ENCODE data around the gene NOS3. TPM values are rescaled to one million over a fixed set of nuclear protein-coding genes. Genes with fewer than 3 reads are reported as not detected.

NOS3 gene
- total RNA-seq, 1 donor from 2014 or later: 0.22 TPM

DNA sequence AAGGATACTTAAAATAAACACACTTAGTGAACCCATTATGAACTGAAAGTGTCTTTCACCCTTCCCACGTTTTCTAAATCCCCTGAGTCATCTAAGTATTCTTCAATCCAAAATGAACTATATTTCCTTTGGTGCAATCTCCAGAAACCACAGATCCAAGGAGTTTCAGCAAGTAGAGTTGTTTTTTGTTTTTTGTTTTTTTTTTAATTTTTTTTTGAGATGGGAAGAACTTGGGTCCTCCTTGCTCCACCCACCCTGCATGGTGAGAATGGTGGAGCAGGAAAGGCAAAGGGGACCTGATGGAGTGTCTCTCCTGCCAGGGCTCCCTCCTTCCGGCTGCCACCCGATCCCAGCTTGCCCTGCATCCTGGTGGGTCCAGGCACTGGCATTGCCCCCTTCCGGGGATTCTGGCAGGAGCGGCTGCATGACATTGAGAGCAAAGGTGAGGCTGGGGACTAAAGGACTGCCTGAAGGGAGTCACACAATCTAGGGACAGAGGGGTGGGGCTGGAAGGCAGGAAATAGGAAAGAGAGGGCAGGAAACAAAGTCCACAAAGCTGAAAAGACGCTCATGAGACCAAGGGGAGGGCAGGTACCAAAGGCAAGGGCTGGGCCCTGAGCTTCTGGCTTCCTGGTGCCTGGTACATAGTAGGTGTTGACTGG is 21.3 kb downstream of the NOS3 start:
- no peak overlapping the region for H3K4me3 Mint-ChIP-seq
- H3K4me1 Mint-ChIP-seq: peaks cover 41% of the 10 kb centered on the region
- ATAC-seq (ENCODE audit: low read depth) (no peak), DNase-seq (no peak)
- intact Hi-C loops (cut with micrococcal nuclease): loop anchor here (2.0 to 5.0 kb wide), 4 partner anchors 77 to 575 kb away; no protein-coding TSS in a partner anchor
- no peaks in the 10 kb centered on the region for H3K9me3 Mint-ChIP-seq
- H3K27me3 Mint-ChIP-seq: no peaks in the 10 kb centered on the region
- H3K27ac Mint-ChIP-seq: no peak overlapping the region
- ChIA-PET POLR2A (no interaction called here), CTCF (interaction anchor here (1.7 kb wide), 1 partner anchor 100 kb away, joined by 5 read pairs; no protein-coding TSS in a partner anchor)
- H3K36me3 Mint-ChIP-seq (ENCODE audit: low read depth): no peaks in the 10 kb centered on the region
- TF ChIP-seq, protein P1, sequence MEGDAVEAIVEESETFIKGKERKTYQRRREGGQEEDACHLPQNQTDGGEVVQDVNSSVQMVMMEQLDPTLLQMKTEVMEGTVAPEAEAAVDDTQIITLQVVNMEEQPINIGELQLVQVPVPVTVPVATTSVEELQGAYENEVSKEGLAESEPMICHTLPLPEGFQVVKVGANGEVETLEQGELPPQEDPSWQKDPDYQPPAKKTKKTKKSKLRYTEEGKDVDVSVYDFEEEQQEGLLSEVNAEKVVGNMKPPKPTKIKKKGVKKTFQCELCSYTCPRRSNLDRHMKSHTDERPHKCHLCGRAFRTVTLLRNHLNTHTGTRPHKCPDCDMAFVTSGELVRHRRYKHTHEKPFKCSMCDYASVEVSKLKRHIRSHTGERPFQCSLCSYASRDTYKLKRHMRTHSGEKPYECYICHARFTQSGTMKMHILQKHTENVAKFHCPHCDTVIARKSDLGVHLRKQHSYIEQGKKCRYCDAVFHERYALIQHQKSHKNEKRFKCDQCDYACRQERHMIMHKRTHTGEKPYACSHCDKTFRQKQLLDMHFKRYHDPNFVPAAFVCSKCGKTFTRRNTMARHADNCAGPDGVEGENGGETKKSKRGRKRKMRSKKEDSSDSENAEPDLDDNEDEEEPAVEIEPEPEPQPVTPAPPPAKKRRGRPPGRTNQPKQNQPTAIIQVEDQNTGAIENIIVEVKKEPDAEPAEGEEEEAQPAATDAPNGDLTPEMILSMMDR (IDR thresholded peaks at IDR 0.05): no peak

DNA sequence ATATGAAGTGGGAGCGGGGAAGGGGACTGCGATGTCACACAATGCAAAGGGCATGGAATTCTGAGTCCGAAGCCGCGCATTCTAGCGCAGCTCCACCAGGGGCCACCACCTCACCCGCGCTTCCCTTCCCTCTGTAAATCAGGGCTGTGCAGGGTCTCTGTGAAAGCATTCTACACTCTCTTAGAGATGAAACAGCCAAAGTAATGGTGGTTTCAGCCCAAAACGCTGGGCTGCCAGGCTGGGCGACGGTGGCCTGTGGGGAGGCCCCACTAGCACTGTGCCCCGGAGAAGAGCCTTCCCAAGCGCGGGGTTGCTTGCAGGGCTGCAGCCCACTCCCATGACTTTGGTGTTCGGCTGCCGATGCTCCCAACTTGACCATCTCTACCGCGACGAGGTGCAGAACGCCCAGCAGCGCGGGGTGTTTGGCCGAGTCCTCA is 22.1 kb downstream of the NOS3 start:
- H3K36me3 Mint-ChIP-seq (ENCODE audit: low read depth): no peaks in the 10 kb centered on the region
- no peaks in the 10 kb centered on the region for H3K27me3 Mint-ChIP-seq
- intact Hi-C loops (cut with micrococcal nuclease): loop anchor here (1.0 to 5.0 kb wide), 7 partner anchors 15 to 576 kb away; partner anchors contain the start of genes ABCB8 and SLC4A2
- POLR2A ChIA-PET: interaction anchor here (0.7 kb wide), 1 partner anchor 50 kb away, joined by 3 read pairs; no protein-coding TSS in a partner anchor
- peak overlapping the region; percentile 41 for H3K4me3 Mint-ChIP-seq
- no peak overlapping the region for H3K27ac Mint-ChIP-seq
- H3K4me1 Mint-ChIP-seq: peaks cover 45% of the 10 kb centered on the region
- no peaks in the 10 kb centered on the region for H3K9me3 Mint-ChIP-seq
- TF ChIP-seq, protein P1 (IDR thresholded peaks at IDR 0.05): no peak
- CTCF ChIA-PET: interaction anchor here (0.9 to 1.7 kb wide), 2 partner anchors 15 to 99 kb away, joined by 3 to 5 read pairs; partner anchors contain the start of gene ABCB8
- peak; percentile 18 for ATAC-seq (ENCODE audit: low read depth)
- DNase-seq: no peak

DNA sequence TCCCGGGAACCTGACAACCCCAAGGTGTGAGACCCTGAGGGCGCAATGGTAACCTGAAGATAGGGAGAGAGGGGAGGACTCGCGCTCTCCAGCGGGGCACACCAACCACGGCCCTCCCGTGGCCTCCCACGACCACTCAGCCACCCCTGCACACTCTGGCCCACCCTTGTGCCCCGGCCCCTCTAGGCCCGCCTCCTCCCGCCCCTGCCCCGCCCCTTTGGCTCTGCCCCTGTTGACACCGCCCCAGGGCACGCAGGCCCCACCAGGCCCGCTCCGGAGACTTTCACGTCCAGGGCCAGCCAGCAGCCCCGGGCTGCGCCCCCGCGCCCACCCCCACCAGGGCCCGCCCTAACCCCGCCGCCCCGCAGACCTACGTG is 22.5 kb downstream of the NOS3 start:
- intact Hi-C loops (cut with micrococcal nuclease): loop anchor here (1.0 to 5.0 kb wide), 7 partner anchors 15 to 576 kb away; partner anchors contain the start of genes ABCB8 and SLC4A2
- ChIA-PET CTCF (interaction anchor here (0.6 to 1.7 kb wide), 3 partner anchors 15 to 98 kb away, joined by 3 to 5 read pairs (median 3); partner anchors contain the start of gene ABCB8), POLR2A (interaction anchor here (0.6 to 1.7 kb wide), 4 partner anchors 15 to 96 kb away, joined by 3 to 11 read pairs (median 4); partner anchors contain the start of gene ABCB8)
- ATAC-seq (ENCODE audit: low read depth) (no peak), DNase-seq (no peak)
- H3K4me1 Mint-ChIP-seq: peaks cover 45% of the 10 kb centered on the region
- peak overlapping the region; percentile 89 for H3K4me3 Mint-ChIP-seq
- no peaks in the 10 kb centered on the region for H3K36me3 Mint-ChIP-seq (ENCODE audit: low read depth)
- TF ChIP-seq, protein P1 (IDR thresholded peaks at IDR 0.05): no peak
- no peaks in the 10 kb centered on the region for H3K9me3 Mint-ChIP-seq
- no peak overlapping the region for H3K27ac Mint-ChIP-seq
- peaks cover 2% of the 10 kb centered on the region for H3K27me3 Mint-ChIP-seq

DNA sequence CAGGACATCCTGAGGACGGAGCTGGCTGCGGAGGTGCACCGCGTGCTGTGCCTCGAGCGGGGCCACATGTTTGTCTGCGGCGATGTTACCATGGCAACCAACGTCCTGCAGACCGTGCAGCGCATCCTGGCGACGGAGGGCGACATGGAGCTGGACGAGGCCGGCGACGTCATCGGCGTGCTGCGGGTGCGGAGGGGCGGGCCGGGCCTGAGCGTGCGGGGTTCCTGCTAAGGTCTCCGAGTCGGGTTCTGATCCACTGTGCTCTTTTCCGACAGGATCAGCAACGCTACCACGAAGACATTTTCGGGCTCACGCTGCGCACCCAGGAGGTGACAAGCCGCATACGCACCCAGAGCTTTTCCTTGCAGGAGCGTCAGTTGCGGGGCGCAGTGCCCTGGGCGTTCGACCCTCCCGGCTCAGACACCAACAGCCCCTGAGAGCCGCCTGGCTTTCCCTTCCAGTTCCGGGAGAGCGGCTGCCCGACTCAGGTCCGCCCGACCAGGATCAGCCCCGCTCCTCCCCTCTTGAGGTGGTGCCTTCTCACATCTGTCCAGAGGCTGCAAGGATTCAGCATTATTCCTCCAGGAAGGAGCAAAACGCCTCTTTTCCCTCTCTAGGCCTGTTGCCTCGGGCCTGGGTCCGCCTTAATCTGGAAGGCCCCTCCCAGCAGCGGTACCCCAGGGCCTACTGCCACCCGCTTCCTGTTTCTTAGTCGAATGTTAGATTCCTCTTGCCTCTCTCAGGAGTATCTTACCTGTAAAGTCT is 23.1 kb downstream of the NOS3 start:
- DNase-seq (peak; percentile 71), ATAC-seq (ENCODE audit: low read depth) (peak; percentile 68)
- POLR2A ChIA-PET: interaction anchor here (0.6 to 1.7 kb wide), 3 partner anchors 14 to 95 kb away, joined by 3 to 11 read pairs (median 6); partner anchors contain the start of gene ABCB8
- Mint-ChIP-seq H3K4me1 (peaks cover 48% of the 10 kb centered on the region), H3K27me3 (peaks cover 3% of the 10 kb centered on the region), H3K4me3 (peak overlapping the region; percentile 89), H3K9me3 (no peaks in the 10 kb centered on the region), H3K36me3 (ENCODE audit: low read depth) (no peaks in the 10 kb centered on the region), H3K27ac (peak overlapping the region; percentile 92)
- CTCF ChIA-PET: interaction anchor here (0.6 to 0.9 kb wide), 2 partner anchors 14 to 68 kb away, joined by 3 read pairs; partner anchors contain the start of gene ABCB8
- intact Hi-C loops (cut with micrococcal nuclease): loop anchor here (1.0 to 5.0 kb wide), 7 partner anchors 14 to 577 kb away; partner anchors contain the start of genes ABCB8 and SLC4A2
- TF ChIP-seq, protein P1 (IDR thresholded peaks at IDR 0.05): no peak
